ENCODE data around the gene TRIP10.
A peak's percentile ranks its signal among the peaks of the same experiment; 100 is the strongest.

TRIP10 gene

GRCh38 chr19:6737284-6737872 is 2.1 kb upstream of the TRIP10 start, which contains the start of gene GPR108:
Gene GPR108, minus strand, starts transcription at chr19:6737580. Its CDS starts 4 bp downstream, at chr19:6737576.
- no peak for TF ChIP-seq CTCF (IDR thresholded peaks at IDR 0.05)
- DNase-seq (ENCODE audit: low spot score) = peak; percentile 100
- peak within 1 kb of the TSS; percentile 96 for H3K4me3 ChIP-seq

GRCh38 chr19:6737873-6738786 is 1.4 kb upstream of the TRIP10 start:
- Histone ChIP-seq H3K4me3 (peak overlapping the region; percentile 92), H3K27ac (peak overlapping the region; percentile 81 to 97)
- DNase-seq (ENCODE audit: low spot score) = peak; percentile 89
- TF ChIP-seq CTCF (IDR thresholded peaks at IDR 0.05) = no peak

More at GRCh38 chr19:6737284-6737872, 2.1 kb upstream of the TRIP10 start, which contains the start of gene GPR108:
- peak within 1 kb of the TSS; percentile 97 to 99 for H3K27ac ChIP-seq

GRCh38 chr19:6738787-6739389 is 592 bp upstream of the TRIP10 start:
- peak overlapping the region; percentile 81 to 97 for H3K27ac ChIP-seq
- TF ChIP-seq CTCF (IDR thresholded peaks at IDR 0.05) = no peak
- DNase-seq (ENCODE audit: low spot score) = no peak
- H3K4me3 ChIP-seq = peak overlapping the region; percentile 92

- peak; percentile 82 for DNase-seq (ENCODE audit: low spot score)
- TF ChIP-seq CTCF (IDR thresholded peaks at IDR 0.05) = no peak
- Histone ChIP-seq H3K27ac (peak overlapping the region; percentile 91 to 97), H3K4me3 (peak overlapping the region; percentile 92)
Observed at GRCh38 chr19:6739883-6740588, 556 bp downstream of the TRIP10 start.

- no peak for TF ChIP-seq CTCF (IDR thresholded peaks at IDR 0.05)
- peak overlapping the region; percentile 91 to 97 for H3K27ac ChIP-seq
- DNase-seq (ENCODE audit: low spot score) = peak; percentile 84
- peak overlapping the region; percentile 92 for H3K4me3 ChIP-seq
Observed at GRCh38 chr19:6740589-6741343, 1.3 kb downstream of the TRIP10 start.

GRCh38 chr19:6743066-6743465 is 3.6 kb downstream of the TRIP10 start:
- TF ChIP-seq CTCF (IDR thresholded peaks at IDR 0.05) = no peak
- H3K27ac ChIP-seq = peak overlapping the region in 1 of 2 donors; percentile 96
- DNase-seq (ENCODE audit: low spot score) = no peak
- peak overlapping the region; percentile 5 for H3K4me3 ChIP-seq

All from coronary artery (tissue), 2 donors.